GM12892 (cell line): Measurements from ENCODE around the gene TTC31.

ENCODE experiments used
- POLR2A ChIP-seq: IDR thresholded peaks from 2 replicates; pipeline ENCODE4 v1.6.1; 2011; ENCODE audit warnings: low read depth, low read length, control low read depth
- POLR2AphosphoS5 ChIP-seq: IDR thresholded peaks from 2 replicates; pipeline ENCODE4 v1.6.1; 2011; ENCODE audit warnings: low read depth, low read length, control low read depth

- TF ChIP-seq POLR2A (no peak), POLR2AphosphoS5 (no peak)
Measured at GRCh38 chr2:74524955-74525716, 42.3 kb downstream of the TTC31 start.
